Right cardiac atrium (tissue), 5 donors: ENCODE results near the gene KLK3. TPM values are rescaled to one million over a fixed set of nuclear protein-coding genes. Genes with fewer than 3 reads are reported as not detected.

Experiments used
- ATAC-seq, 2 donors: fragments of 200-7000 bp; cut with Tn5 transposase; one replicate each; pipeline versions ENCODE4 v1.8.0 to v1.9.1; 2020; ENCODE audit warnings: moderate library complexity in 2 of 2, mild to moderate bottlenecking in 1 of 2
- DNase-seq, 3 donors: peaks; one replicate each; pipeline ENCODE4 v3.0.0-alpha.2; 2020
- H3K27ac ChIP-seq: one replicate; pipeline ENCODE4 v1.5.1; 2013; ENCODE audit warnings: mild to moderate bottlenecking, low read length, control low read depth, moderate library complexity
- H3K27me3 ChIP-seq: one replicate; pipeline ENCODE4 v1.6.1; 2013; ENCODE audit not compliant: control insufficient read depth, insufficient read depth
- H3K4me1 ChIP-seq: one replicate; pipeline ENCODE4 v1.6.1; 2013; ENCODE audit warnings: low read length; ENCODE audit not compliant: control insufficient read depth, insufficient read depth
- H3K4me3 ChIP-seq: one replicate; pipeline ENCODE4 v1.5.1; 2013; ENCODE audit warnings: low read length, control low read depth
- H3K9me3 ChIP-seq: one replicate; pipeline ENCODE4 v1.6.1; 2013; ENCODE audit warnings: low read length; ENCODE audit not compliant: control insufficient read depth
- WGBS: extraction: QIAGEN DNeasy Blood & Tissue Kit; methylation state at CpG from one replicate; pipeline ENCODE4 v1.1.7; 2013; 5-methylcytosine and 5-hydroxymethylcytosine counted together
- intact Hi-C, 4 donors: fragments of 100-400 bp; cut with DNase I; formaldehyde crosslinking; loops; one replicate each; pipeline versions ENCODE4 v1.11.0 to v1.14.0; 2022 to 2023
- polyA plus RNA-seq: library from polyadenylated mRNA; stranded (reverse); fragments of 200-250 nt; gene quantifications from one replicate; pipeline ENCODE4 v1.2.3, GENCODE V29; 2013
- total RNA-seq, 4 donors: library from RNA; stranded (reverse); fragmentation: NEBNext Ultra II Directional; extraction: Animal tissue kit (Norgen Biotek cat#: 25700); gene quantifications; one replicate each; pipeline ENCODE4 v1.2.1, GENCODE V29; 2021
- donor health status: healthy with polysubstance abuse.
- donor health status: DM: no; HTN: yes; CAD: no.
- donor health status: DM: no; HTN: no; CAD: no.
- donor health status: DM: no; HTN: yes; CAD: no; lungs with severe emphysema.
- donor health status: DM: yes; HTN: yes; CAD: no.

Gene KLK3
- total and polyA plus RNA-seq, 5 donors, result not detected

- ATAC-seq, result peak; percentile 7 to 44
Observed at GRCh38 chr19:50820549-50821247, 34.0 kb upstream of the KLK3 start.

GRCh38 chr19:50821248-50821612 lies 33.5 kb upstream of the KLK3 start:
- WGBS, result 61% methylated on average over 4 of the region's 4 CpGs
- no peak for DNase-seq
- Histone ChIP-seq H3K27ac (no peak overlapping the region), H3K27me3 (no peaks in the 10 kb centered on the region), H3K4me1 (no peaks in the 10 kb centered on the region), H3K9me3 (no peaks in the 10 kb centered on the region), H3K4me3 (no peak overlapping the region)
- ATAC-seq, result no peak
- intact Hi-C loops, result no loop called here

More at GRCh38 chr19:50820549-50821247, 34.0 kb upstream of the KLK3 start:
- DNase-seq, result no peak
- 7% methylated on average over 21 of the region's 21 CpGs for WGBS
- no peak overlapping the region for H3K4me3 ChIP-seq
- H3K27me3 ChIP-seq, result no peaks in the 10 kb centered on the region
- H3K9me3 ChIP-seq, result no peaks in the 10 kb centered on the region
- H3K4me1 ChIP-seq, result no peaks in the 10 kb centered on the region
- H3K27ac ChIP-seq, result no peak overlapping the region
- intact Hi-C loops, result no loop called here

GRCh38 chr19:50821622-50822021 lies 33.1 kb upstream of the KLK3 start:
- Histone ChIP-seq H3K27ac (no peak overlapping the region), H3K4me3 (no peak overlapping the region), H3K4me1 (no peaks in the 10 kb centered on the region), H3K27me3 (no peaks in the 10 kb centered on the region), H3K9me3 (no peaks in the 10 kb centered on the region)
- WGBS, result 48% methylated on average over 8 of the region's 8 CpGs
- DNase-seq, result no peak
- intact Hi-C loops, result no loop called here
- ATAC-seq, result no peak

GRCh38 chr19:50822661-50823208 lies 32.0 kb upstream of the KLK3 start:
- Histone ChIP-seq H3K27ac (no peak overlapping the region), H3K27me3 (no peaks in the 10 kb centered on the region), H3K9me3 (no peaks in the 10 kb centered on the region), H3K4me1 (no peaks in the 10 kb centered on the region), H3K4me3 (no peak overlapping the region)
- ATAC-seq, result no peak
- intact Hi-C loops, result no loop called here
- DNase-seq, result no peak
- WGBS, result 74% methylated on average over 7 of the region's 7 CpGs

GRCh38 chr19:50823389-50824042 lies 31.2 kb upstream of the KLK3 start, which contains the start of gene KLK1:
Gene KLK1 (minus strand): TSS chr19:50823787. CDS start chr19:50823748, 39 bp downstream.
- DNase-seq, result no peak

GRCh38 chr19:50826492-50827240 lies 28.0 kb upstream of the KLK3 start:
- Histone ChIP-seq H3K9me3 (no peaks in the 10 kb centered on the region), H3K4me1 (no peaks in the 10 kb centered on the region), H3K27ac (no peak overlapping the region), H3K4me3 (no peak overlapping the region), H3K27me3 (no peaks in the 10 kb centered on the region)
- 76% methylated on average over 43 of the region's 43 CpGs for WGBS
- ATAC-seq (no peak), DNase-seq (no peak)
- intact Hi-C loops, result no loop called here

More at GRCh38 chr19:50823389-50824042, 31.2 kb upstream of the KLK3 start, which contains the start of gene KLK1:
- Histone ChIP-seq H3K4me3 (no peak within 1 kb of the TSS), H3K27me3 (no peaks in the 10 kb centered on the region), H3K4me1 (no peaks in the 10 kb centered on the region), H3K27ac (no peak within 1 kb of the TSS), H3K9me3 (no peaks in the 10 kb centered on the region)
- peak in 1 of 2 donors; percentile 31 for ATAC-seq
- intact Hi-C loops, result no loop called here
- WGBS, result 52% methylated on average over 14 of the region's 14 CpGs

GRCh38 chr19:50827476-50827875 lies 27.2 kb upstream of the KLK3 start:
- no peak overlapping the region for H3K4me3 ChIP-seq
- 71% methylated on average over 14 of the region's 14 CpGs for WGBS
- no peaks in the 10 kb centered on the region for H3K27me3 ChIP-seq
- ATAC-seq, result no peak
- DNase-seq, result no peak
- no peaks in the 10 kb centered on the region for H3K9me3 ChIP-seq
- no peak overlapping the region for H3K27ac ChIP-seq
- no peaks in the 10 kb centered on the region for H3K4me1 ChIP-seq
- intact Hi-C loops, result no loop called here

- H3K27ac ChIP-seq, result no peak overlapping the region
- no peak for ATAC-seq
- no peak overlapping the region for H3K4me3 ChIP-seq
- H3K9me3 ChIP-seq, result no peaks in the 10 kb centered on the region
- 78% methylated on average over 5 of the region's 5 CpGs for WGBS
- intact Hi-C loops, result no loop called here
- no peaks in the 10 kb centered on the region for H3K4me1 ChIP-seq
- H3K27me3 ChIP-seq, result no peaks in the 10 kb centered on the region
- DNase-seq, result no peak
Observed at GRCh38 chr19:50829801-50830200, 24.9 kb upstream of the KLK3 start.

- intact Hi-C loops, result no loop called here
- 53% methylated on average over 17 of the region's 17 CpGs for WGBS
Observed at GRCh38 chr19:50830266-50831025, 24.3 kb upstream of the KLK3 start.

GRCh38 chr19:50831026-50831396 lies 23.7 kb upstream of the KLK3 start:
- 74% methylated on average over 7 of the region's 7 CpGs for WGBS
- no peaks in the 10 kb centered on the region for H3K9me3 ChIP-seq
- ATAC-seq, result no peak
- no peak overlapping the region for H3K27ac ChIP-seq
- no peak overlapping the region for H3K4me3 ChIP-seq
- H3K4me1 ChIP-seq, result no peaks in the 10 kb centered on the region
- intact Hi-C loops, result no loop called here
- no peaks in the 10 kb centered on the region for H3K27me3 ChIP-seq
- no peak for DNase-seq

More at GRCh38 chr19:50830266-50831025, 24.3 kb upstream of the KLK3 start:
- no peak for ATAC-seq
- H3K4me1 ChIP-seq, result no peaks in the 10 kb centered on the region
- H3K27me3 ChIP-seq, result no peaks in the 10 kb centered on the region
- no peak overlapping the region for H3K4me3 ChIP-seq
- DNase-seq, result no peak
- H3K9me3 ChIP-seq, result no peaks in the 10 kb centered on the region
- H3K27ac ChIP-seq, result no peak overlapping the region
